Astrocyte (in vitro differentiated cells and primary cell): ENCODE data around the gene ZNF609. TPM values are rescaled to one million over a fixed set of nuclear protein-coding genes. Genes with fewer than 3 reads are reported as not detected.
A peak's percentile ranks its signal among the peaks of the same experiment; 100 is the strongest.

Source experiments
- DNase-seq: peaks from one replicate; pipeline ENCODE4 v3.0.0-alpha.2; 2010; ENCODE audit warnings: low read depth
- FAIRE-seq: peaks from 2 replicates; lab custom pipeline; 2011; peaks lifted over from hg19 to GRCh38; lab: Jason Lieb, UNC
- H2AFZ ChIP-seq: 2 replicates; pipeline ENCODE4 v1.6.0; 2012; ENCODE audit warnings: low read depth, low read length, inconsistent platforms
- H3K27ac ChIP-seq: 2 replicates; pipeline ENCODE4 v1.5.1; 2011; ENCODE audit warnings: low read depth, low read length, inconsistent platforms
- H3K27me3 ChIP-seq: 2 replicates; pipeline ENCODE4 v1.6.0; 2011; ENCODE audit warnings: low read length, inconsistent platforms; ENCODE audit not compliant: insufficient read depth
- H3K36me3 ChIP-seq: 2 replicates; pipeline ENCODE4 v1.5.1; 2011; ENCODE audit warnings: low read length, inconsistent platforms; ENCODE audit not compliant: insufficient read depth
- H3K4me1 ChIP-seq: 2 replicates; pipeline ENCODE4 v1.5.1; 2011; ENCODE audit warnings: low read length, inconsistent platforms; ENCODE audit not compliant: insufficient read depth
- H3K4me2 ChIP-seq: 2 replicates; pipeline ENCODE4 v1.6.0; 2012; ENCODE audit warnings: low read length, inconsistent platforms
- H3K4me3 ChIP-seq: 2 replicates; pipeline ENCODE4 v1.5.1; 2011; ENCODE audit warnings: low read depth, mild to moderate bottlenecking, low read length, inconsistent platforms; ENCODE audit not compliant: insufficient read depth
- H3K79me2 ChIP-seq: 2 replicates; pipeline ENCODE4 v1.6.0; 2012; ENCODE audit warnings: mild to moderate bottlenecking, low read length, inconsistent platforms; ENCODE audit not compliant: insufficient read depth
- H3K9ac ChIP-seq: 2 replicates; pipeline ENCODE4 v1.6.0; 2012; ENCODE audit warnings: mild to moderate bottlenecking, low read length, inconsistent platforms
- H3K9me3 ChIP-seq: 2 replicates; pipeline ENCODE4 v1.5.1; 2012; ENCODE audit warnings: low read depth, mild to moderate bottlenecking, low read length, inconsistent platforms; ENCODE audit not compliant: insufficient read depth
- H4K20me1 ChIP-seq: 2 replicates; pipeline ENCODE4 v1.6.0; 2012; ENCODE audit warnings: low read length, inconsistent platforms; ENCODE audit not compliant: insufficient read depth
- H3K27ac Mint-ChIP-seq: one replicate; pipeline ENCODE4 v1.8.0; 2021; ENCODE audit warnings: mild to moderate bottlenecking, mixed read lengths; ENCODE audit not compliant: unreplicated experiment
- H3K27me3 Mint-ChIP-seq: one replicate; pipeline ENCODE4 v1.8.0; 2021; ENCODE audit warnings: low read depth, mixed read lengths; ENCODE audit not compliant: unreplicated experiment
- H3K36me3 Mint-ChIP-seq: one replicate; pipeline ENCODE4 v1.8.0; 2021; ENCODE audit warnings: low read depth, mixed read lengths; ENCODE audit not compliant: unreplicated experiment
- H3K4me1 Mint-ChIP-seq: one replicate; pipeline ENCODE4 v1.8.0; 2021; ENCODE audit warnings: low read depth, mixed read lengths; ENCODE audit not compliant: unreplicated experiment
- H3K4me3 Mint-ChIP-seq: one replicate; pipeline ENCODE4 v1.8.0; 2021; ENCODE audit warnings: mild to moderate bottlenecking, moderate library complexity, mixed read lengths; ENCODE audit not compliant: unreplicated experiment
- H3K9me3 Mint-ChIP-seq: one replicate; pipeline ENCODE4 v1.8.0; 2021; ENCODE audit warnings: mild to moderate bottlenecking, mixed read lengths; ENCODE audit not compliant: unreplicated experiment
- EZH2 ChIP-seq: IDR thresholded peaks from 2 replicates; pipeline ENCODE4 v1.6.1; 2012; ENCODE audit warnings: mild to moderate bottlenecking, low read length, inconsistent platforms; ENCODE audit not compliant: insufficient read depth
- total RNA-seq: library from RNA; stranded (reverse); gene quantifications from 2 replicates; pipeline ENCODE4 v1.2.1, GENCODE V29; 2021
- TF ChIP-seq, protein P1 (sequence below): IDR thresholded peaks from 2 replicates; pipeline ENCODE4 v1.5.1; 2011; ENCODE audit warnings: low read depth, mild to moderate bottlenecking, inconsistent platforms, low read length, moderate library complexity; ENCODE audit not compliant: insufficient read depth

The ZNF609 gene
- total RNA-seq, 1 donor from 2014 or later, result 38.5 TPM

GRCh38 chr15:64507293-64507802 is 47.0 kb downstream of the ZNF609 start:
- Histone ChIP-seq H3K27ac (no peak overlapping the region), H3K9ac (no peak overlapping the region), H3K9me3 (no peaks in the 10 kb centered on the region), H3K4me1 (peaks cover 24% of the 10 kb centered on the region), H3K79me2 (peaks cover 68% of the 10 kb centered on the region), H2AFZ (no peak overlapping the region), H3K4me3 (no peak overlapping the region), H3K27me3 (no peaks in the 10 kb centered on the region), H4K20me1 (peaks cover 83% of the 10 kb centered on the region), H3K4me2 (peak overlapping the region; percentile 36), H3K36me3 (peaks cover 3% of the 10 kb centered on the region)
- Mint-ChIP-seq H3K27me3 (no peaks in the 10 kb centered on the region), H3K36me3 (peaks cover 4% of the 10 kb centered on the region), H3K9me3 (no peaks in the 10 kb centered on the region), H3K27ac (peak overlapping the region; percentile 78), H3K4me1 (peaks cover 43% of the 10 kb centered on the region), H3K4me3 (peak overlapping the region; percentile 34)
- DNase-seq (peak; percentile 93), FAIRE-seq (no peak)
- no peak for TF ChIP-seq EZH2
- TF ChIP-seq, protein P1, sequence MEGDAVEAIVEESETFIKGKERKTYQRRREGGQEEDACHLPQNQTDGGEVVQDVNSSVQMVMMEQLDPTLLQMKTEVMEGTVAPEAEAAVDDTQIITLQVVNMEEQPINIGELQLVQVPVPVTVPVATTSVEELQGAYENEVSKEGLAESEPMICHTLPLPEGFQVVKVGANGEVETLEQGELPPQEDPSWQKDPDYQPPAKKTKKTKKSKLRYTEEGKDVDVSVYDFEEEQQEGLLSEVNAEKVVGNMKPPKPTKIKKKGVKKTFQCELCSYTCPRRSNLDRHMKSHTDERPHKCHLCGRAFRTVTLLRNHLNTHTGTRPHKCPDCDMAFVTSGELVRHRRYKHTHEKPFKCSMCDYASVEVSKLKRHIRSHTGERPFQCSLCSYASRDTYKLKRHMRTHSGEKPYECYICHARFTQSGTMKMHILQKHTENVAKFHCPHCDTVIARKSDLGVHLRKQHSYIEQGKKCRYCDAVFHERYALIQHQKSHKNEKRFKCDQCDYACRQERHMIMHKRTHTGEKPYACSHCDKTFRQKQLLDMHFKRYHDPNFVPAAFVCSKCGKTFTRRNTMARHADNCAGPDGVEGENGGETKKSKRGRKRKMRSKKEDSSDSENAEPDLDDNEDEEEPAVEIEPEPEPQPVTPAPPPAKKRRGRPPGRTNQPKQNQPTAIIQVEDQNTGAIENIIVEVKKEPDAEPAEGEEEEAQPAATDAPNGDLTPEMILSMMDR, result no peak

DNA sequence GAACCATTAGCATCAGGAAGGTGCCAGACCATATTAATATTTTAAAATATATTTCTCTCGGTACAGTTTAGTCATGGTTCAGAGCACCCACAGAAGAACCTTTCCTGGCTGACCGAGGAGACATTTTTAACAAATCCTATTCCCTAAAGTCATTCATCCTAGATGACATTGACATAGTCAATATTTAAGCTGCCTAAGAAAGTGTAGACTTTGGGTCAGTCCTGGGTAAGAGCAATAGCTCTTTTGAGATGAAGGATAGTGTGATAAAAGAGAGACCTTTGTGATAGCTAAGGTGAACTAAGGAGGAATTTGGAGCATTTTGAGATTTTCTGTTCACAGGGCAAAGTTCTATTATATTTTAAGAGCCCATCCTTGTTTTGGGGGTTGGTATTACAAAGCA is 47.5 kb downstream of the ZNF609 start:
- Mint-ChIP-seq H3K27ac (peak overlapping the region; percentile 20), H3K9me3 (no peaks in the 10 kb centered on the region), H3K4me1 (peaks cover 39% of the 10 kb centered on the region), H3K27me3 (no peaks in the 10 kb centered on the region), H3K4me3 (peak overlapping the region; percentile 34), H3K36me3 (peaks cover 4% of the 10 kb centered on the region)
- Histone ChIP-seq H3K4me2 (no peak overlapping the region), H3K4me3 (no peak overlapping the region), H3K9me3 (no peaks in the 10 kb centered on the region), H3K27me3 (no peaks in the 10 kb centered on the region), H3K79me2 (peaks cover 66% of the 10 kb centered on the region), H4K20me1 (peaks cover 78% of the 10 kb centered on the region), H3K27ac (no peak overlapping the region), H2AFZ (no peak overlapping the region), H3K4me1 (peaks cover 19% of the 10 kb centered on the region), H3K36me3 (peaks cover 3% of the 10 kb centered on the region), H3K9ac (no peak overlapping the region)
- TF ChIP-seq, protein P1, result no peak
- TF ChIP-seq EZH2, result no peak
- FAIRE-seq (no peak), DNase-seq (no peak)

- Mint-ChIP-seq H3K27ac (no peak overlapping the region), H3K4me1 (peaks cover 13% of the 10 kb centered on the region), H3K9me3 (no peaks in the 10 kb centered on the region), H3K4me3 (no peak overlapping the region), H3K36me3 (peaks cover 2% of the 10 kb centered on the region), H3K27me3 (no peaks in the 10 kb centered on the region)
- H3K9me3 ChIP-seq, result no peaks in the 10 kb centered on the region
- no peak for FAIRE-seq
- peaks cover 68% of the 10 kb centered on the region for H4K20me1 ChIP-seq
- H3K4me2 ChIP-seq, result no peak overlapping the region
- H3K4me3 ChIP-seq, result no peak overlapping the region
- TF ChIP-seq, protein P1, result no peak
- TF ChIP-seq EZH2, result no peak
- H3K27ac ChIP-seq, result no peak overlapping the region
- no peaks in the 10 kb centered on the region for H3K4me1 ChIP-seq
- no peak overlapping the region for H3K9ac ChIP-seq
- peaks cover 88% of the 10 kb centered on the region for H3K79me2 ChIP-seq
- H2AFZ ChIP-seq, result no peak overlapping the region
- no peaks in the 10 kb centered on the region for H3K27me3 ChIP-seq
- no peaks in the 10 kb centered on the region for H3K36me3 ChIP-seq
- no peak for DNase-seq
Measured at GRCh38 chr15:64513823-64514222, 53.4 kb downstream of the ZNF609 start.
